GM19043 (cell line): Measurements from ENCODE around the gene RFX3.

ENCODE experiments used
- ATAC-seq: cut with Tn5 transposase; IDR thresholded peaks from one replicate; pipeline ENCODE4 v1.9.1; 2021; ENCODE audit warnings: low read depth; ENCODE audit not compliant: unreplicated experiment

The RFX3 gene

DNA sequence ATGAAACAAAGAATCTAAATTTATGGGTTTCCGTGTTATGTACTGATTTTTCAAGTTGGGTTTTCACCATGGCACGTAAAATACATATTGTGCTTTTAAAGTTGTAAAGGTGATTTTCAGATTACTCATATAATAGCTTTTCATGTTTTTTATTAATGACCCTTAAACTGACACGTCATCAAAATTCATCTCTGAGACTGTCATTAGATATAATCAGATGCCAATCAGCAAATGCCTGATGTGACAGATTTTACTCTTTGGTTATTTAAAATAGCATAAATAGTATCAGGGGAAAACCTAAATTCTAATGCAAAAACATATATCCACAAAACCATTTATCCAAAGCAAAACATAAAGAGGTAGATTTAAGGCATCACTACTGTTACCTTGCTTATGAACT lies 11.0 kb downstream of the RFX3 start:
- no peak for ATAC-seq

GRCh38 chr9:3513265-3513818 lies 12.5 kb downstream of the RFX3 start:
- no peak for ATAC-seq

DNA sequence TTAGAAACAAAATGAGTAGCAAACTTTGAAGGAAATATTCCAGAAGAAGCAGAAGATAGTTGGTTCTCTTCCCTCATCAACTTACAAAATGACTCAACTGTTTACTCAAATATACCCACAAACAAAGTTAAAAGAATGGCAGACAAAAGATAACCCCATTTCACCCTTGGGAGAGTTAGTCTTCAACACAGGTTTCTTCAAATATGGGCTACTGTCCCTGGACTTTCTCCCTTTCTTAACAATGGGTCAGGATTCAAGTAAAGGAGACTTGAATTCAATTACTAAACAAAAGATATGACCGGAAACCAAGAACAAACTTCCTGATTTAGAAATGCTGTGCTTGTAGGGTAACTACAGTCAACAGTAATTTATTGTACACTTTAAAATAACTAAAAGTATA lies 14.2 kb downstream of the RFX3 start:
- no peak for ATAC-seq

- no peak for ATAC-seq
Observed at GRCh38 chr9:3510796-3511195, 15.0 kb downstream of the RFX3 start.

GRCh38 chr9:3509926-3510325 lies 15.9 kb downstream of the RFX3 start:
- no peak for ATAC-seq

- peak; percentile 43 for ATAC-seq
Observed at GRCh38 chr9:3508521-3509291, 17.1 kb downstream of the RFX3 start.

DNA sequence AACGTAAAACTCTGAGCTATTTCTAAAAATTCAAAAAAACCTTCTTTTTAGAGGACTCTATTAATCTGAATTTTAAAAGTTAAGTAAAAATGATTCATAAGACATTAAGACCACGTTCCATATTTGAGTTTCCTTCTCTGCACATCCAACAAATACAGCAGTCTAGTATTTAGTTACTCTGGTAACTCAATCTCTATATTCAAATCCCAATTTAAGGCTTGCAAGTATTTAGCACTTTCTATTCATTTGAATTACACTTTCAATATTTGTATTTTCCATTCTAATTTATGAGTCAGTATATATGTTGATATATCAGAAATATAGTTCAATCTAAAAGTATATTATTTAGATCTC lies 17.7 kb downstream of the RFX3 start:
- peak; percentile 21 for ATAC-seq

DNA sequence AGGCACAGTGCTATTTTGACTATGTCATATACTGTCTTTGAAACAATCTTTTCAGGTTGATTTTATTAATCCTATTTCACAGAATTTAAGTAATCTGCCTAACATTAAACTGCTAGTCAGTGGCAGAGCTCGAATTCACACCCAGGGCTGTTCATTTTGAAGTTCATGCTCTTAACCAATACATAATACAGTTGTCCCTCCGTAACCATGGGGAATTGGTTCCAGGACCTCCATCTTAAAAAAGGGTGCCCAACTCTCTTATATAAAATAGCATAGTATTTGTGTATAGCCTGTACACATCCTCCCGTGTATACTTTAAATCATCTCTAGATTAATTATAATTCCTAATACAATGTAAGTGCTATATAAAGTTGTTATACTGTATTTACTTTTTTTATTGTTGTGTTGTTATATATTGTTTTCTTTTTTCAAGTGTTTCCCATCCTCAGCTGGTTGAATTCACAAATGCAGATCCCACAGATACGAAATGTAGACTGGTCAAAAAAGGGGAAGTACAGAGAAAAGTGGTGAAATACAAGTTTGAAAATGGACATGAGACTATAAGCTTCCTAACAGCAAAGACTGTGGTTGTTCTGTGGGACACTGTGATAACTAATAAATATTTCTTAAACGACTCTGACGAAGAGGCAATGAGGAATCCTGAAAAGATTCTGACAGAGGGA lies 18.3 kb downstream of the RFX3 start:
- ATAC-seq: peak; percentile 63

DNA sequence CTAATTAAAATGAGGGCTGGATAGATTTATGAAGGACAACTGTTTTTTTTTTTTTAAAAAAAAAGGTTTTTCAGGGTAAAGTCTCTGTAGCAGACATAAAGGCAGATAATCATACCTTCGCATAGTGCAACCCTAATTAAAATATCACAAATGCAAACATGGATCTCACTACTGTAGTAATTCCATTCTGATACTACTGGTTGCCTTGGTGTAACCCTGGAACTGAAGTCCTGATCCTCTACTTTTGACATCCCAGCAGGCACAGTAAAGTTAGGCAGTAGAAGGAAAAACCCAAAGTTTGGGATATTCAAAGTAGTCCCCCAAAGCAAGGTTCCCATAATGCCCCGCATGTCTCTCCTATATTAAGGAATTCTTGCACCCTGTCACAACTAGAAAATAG lies 19.6 kb downstream of the RFX3 start:
- ATAC-seq: no peak

DNA sequence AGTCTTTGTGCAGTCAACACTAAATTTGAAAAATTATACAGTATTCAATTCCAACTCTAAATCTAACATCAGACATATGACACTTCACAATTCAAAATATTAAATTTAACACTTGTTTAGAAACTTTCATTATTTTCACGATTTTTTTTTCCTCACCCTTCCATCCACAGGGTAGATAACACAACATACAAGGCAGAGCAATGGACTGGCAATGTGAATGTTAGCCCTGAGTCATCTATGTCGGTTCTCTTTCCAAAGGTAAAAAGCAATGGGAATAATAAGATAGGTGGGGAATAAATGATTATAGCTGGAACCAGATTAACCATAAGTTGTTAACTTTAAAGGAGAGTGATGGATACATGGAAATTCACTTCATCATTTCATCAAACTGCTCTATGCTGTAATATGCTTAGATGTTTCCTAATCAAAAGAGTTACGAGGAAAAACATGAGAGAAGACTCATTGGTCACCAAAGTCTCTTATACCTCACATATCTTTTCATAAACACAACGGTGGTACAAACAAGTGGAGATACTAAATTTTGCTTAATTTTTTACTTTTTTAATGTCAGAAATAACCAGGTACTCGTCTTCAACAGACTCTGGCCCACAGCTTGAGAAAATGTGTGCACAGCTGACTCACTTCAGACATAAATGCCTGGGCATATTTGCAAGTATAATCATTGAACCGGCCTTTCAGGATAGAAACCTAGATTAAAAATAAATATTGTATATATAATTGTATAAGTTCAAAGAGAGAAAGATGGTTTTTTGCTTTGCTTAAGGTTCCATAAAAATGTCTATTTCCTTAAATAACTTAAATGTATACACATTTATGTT lies 23.0 kb downstream of the RFX3 start:
- ATAC-seq: no peak

- ATAC-seq: no peak
Observed at GRCh38 chr9:3500044-3500443, 25.8 kb downstream of the RFX3 start.

- ATAC-seq: no peak
Observed at GRCh38 chr9:3498691-3499090, 27.1 kb downstream of the RFX3 start.

GRCh38 chr9:3497857-3498256 lies 27.9 kb downstream of the RFX3 start:
- no peak for ATAC-seq

DNA sequence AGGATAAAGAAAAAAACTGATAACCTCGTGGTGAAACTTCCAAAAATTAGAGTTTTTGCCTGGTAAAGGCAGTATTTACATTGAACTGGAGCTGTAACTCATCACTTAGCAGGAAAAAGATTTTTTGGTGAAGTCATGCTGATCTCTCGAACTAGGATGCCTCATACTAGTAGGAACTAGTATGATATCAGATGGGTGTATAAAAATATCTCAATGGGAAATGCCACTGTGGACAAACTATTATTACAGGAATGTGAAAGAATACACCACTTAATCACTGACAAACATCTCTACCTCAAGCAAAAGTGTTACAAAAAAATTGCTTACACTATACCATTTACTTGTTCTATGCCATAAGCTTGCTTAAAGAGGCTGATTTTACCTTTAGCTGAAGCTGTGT lies 28.4 kb downstream of the RFX3 start:
- no peak for ATAC-seq

DNA sequence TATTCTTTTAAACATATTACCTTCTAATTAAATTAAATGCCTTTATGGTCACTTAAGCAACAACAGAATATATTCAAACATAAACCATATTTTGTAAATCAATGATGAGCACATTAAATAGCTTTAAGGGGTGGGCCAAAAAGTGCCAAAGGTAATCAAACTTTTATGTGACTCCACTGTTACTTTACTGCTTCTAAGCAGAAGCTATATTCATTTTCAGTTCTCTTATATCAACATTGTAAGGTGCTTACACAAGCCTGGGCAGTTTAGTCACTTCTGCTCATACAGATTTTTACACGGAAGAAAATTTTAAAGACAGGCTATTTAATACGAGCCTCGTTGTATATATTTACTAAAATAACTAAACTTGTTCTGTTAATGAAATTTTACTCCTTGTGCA lies 29.9 kb downstream of the RFX3 start:
- no peak for ATAC-seq

- no peak for ATAC-seq
Observed at GRCh38 chr9:3492214-3492613, 33.6 kb downstream of the RFX3 start.

DNA sequence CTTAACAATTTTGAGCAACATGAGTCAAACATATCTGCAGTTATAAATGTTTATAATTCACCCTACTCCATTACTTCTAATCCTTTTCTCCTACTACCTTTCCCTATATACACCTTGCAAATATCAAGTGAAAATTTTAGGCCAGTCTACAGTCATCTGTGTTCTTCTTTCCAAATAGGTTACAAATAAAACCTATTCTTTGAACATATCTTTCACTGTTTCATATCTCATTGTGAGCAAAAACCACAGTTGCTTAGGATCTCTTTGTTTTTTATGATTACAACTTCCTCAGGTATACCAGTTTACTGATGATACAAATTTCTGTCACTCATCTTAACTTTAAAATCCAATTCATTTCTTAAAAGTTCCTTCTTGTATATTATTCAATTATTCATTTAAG lies 34.4 kb downstream of the RFX3 start:
- no peak for ATAC-seq

DNA sequence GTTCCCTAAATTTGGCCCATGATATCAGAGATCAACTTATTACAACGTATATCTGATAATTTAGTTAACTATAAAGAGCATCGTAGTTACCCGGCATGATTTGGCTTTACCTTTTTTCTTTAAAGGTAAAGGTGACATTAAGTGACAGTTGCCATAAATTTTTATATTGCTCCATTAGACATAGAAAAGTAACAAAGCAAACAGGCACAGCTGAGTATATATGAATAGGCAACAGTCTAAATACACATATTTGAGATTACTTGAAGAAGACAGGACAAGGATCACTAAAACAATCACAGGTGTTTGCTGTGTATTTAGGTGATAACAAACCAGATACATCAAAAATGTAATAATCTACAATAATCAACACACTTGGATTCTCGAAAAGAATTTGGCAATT lies 34.8 kb downstream of the RFX3 start:
- no peak for ATAC-seq

DNA sequence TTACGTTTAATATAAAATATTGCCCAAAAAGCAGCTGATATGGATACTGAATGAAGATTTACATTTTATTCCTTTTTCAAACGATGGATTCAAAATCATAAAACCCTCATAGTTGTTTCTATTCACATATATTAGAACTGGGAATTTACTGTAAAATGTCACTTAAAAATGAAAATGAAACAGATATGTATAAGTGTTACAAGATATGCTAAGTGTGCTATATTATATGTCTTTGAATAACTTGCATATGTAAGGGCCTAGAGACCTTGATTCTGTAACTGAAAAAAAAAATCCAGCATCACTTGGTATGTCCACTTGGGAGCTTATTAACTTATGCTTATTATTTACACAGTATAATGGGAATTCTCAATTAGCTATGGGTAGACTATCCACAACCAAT lies 43.2 kb downstream of the RFX3 start:
- ATAC-seq: no peak

GRCh38 chr9:3480353-3480655 lies 45.5 kb downstream of the RFX3 start:
- ATAC-seq: no peak
